CD1c-positive myeloid dendritic cell (primary cell): ENCODE results near the gene CDKN3.
"Not testable (repeated sequence)": the region's sequence is repeated elsewhere in the genome, so short reads cannot be mapped to it uniquely, and the experiment has no call there.

Experiments
- DNase-seq: peaks from one replicate; pipeline ENCODE4 v3.0.0-alpha.2; 2016; ENCODE audit errors: extremely low spot score

Gene CDKN3

GRCh38 chr14:54424479-54424901 is 27.7 kb downstream of the CDKN3 start:
- no peak for DNase-seq

DNA sequence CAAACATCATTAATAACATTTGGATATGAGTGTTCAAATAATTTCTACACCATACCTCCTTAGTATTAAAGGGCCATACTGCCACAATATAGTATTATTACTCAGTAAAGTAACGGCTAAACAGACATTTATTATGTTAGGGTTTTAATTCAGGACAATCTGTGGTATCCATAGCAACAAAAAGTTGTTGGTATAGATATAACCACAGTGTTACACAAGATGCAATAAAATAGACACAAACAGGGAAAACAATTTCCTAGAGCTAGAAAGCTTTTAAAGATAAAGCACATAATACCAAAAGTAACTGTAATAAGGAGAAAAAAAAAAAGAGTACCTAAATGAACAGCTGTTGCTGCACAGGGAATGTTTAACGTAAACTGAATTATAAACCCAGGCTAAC is 28.3 kb downstream of the CDKN3 start:
- no peak for DNase-seq

DNA sequence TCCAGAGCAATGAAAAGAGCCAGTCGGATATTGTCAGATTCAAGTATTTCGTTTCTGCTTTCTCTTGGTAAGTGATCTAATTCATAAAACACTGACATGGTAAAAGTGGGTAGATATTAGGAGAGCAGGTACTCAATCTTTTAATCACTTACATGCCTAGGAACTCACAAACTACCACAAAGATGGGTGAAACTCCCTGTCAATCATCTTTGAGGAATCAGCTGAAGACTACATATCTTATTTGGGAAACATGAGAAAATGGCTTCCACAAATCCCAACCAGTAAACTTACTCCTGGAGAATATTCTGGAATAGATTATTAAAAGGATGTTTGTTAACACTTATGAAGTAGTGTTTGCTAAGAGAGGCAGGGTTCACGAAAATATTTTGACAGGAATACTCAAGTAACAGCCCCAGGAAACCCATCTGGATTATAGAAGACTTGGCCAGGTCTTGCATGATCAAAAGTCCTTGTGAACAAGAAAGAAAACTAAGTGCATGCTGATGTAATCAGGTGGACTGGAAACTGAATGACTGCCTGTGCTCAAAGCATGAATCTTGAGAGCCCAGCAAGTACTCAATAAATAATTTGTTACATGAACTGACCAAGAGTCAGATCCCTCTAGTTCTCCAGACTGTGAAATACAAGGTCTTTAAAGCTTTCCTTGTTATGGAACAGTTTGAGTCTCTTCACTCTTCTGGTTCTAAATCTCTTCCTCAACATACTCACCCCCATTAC is 28.9 kb downstream of the CDKN3 start:
- DNase-seq, result no peak

GRCh38 chr14:54427871-54428270 is 31.1 kb downstream of the CDKN3 start:
- no peak for DNase-seq

DNA sequence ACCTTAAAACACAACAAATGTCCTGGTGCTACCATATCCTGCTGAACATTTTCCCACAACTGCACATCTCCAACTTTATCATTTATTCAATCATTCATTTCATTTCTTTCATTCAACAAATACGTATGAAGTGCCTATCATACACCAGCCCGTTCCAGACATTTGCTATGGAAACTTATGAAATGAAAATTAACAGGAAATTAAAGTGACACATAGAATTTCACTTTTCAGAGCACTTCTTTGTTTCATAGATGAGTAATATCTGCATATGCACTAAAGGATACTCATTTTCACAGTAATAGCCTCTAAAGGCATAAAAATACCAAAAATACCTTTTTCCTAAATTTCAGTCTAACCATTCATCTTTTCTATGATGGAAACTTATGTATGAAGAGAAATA is 31.7 kb downstream of the CDKN3 start:
- DNase-seq, result no peak

DNA sequence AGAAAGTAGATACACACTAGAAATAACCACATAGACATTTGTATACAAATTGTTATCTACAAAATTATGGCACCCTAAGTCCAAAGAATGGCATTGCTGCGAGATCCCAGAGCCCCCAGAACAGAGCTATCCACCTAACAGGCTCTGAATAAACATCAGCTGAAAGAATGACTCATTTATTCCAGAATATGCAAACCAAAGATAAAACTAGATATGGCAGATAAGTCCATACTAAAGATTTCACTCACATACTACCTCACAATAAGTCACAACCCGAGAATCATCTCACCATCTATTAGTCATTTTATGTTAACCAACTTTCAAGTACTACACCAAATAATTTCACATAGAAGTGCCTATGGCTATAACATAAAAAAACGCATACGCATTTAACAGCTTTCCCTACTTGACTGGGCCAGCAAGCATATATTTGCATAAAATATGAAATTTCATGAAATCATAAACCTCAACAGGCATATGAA is 38.7 kb downstream of the CDKN3 start:
- no peak for DNase-seq

- DNase-seq, result not testable (repeated sequence)
Measured at GRCh38 chr14:54437954-54438353, 41.1 kb downstream of the CDKN3 start.

GRCh38 chr14:54438703-54439102 is 41.9 kb downstream of the CDKN3 start:
- DNase-seq, result no peak

GRCh38 chr14:54440037-54440436 is 43.2 kb downstream of the CDKN3 start:
- no peak for DNase-seq

DNA sequence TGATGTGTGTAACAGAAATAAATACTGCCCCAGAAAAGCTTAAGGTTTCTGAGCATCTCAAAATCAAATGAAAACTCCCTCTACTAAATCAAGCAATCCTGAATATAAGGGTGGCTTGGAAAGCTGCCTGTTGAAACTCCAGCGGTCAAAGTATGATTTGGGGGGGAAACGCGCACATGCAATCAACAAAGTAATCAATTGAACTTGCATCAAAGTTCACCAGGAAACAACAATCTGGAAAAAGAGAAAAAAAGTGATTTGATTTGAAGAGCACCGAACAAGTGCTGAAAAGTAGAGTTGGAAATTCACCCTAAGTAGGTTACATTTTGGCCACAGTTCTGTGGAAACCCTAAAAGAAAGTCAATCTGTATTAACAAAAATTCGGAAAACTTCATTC is 43.7 kb downstream of the CDKN3 start:
- DNase-seq, result no peak

- peak; percentile 97 for DNase-seq
Measured at GRCh38 chr14:54440873-54441868, 44.4 kb downstream of the CDKN3 start, which contains the start of gene CNIH1. Gene CNIH1, minus strand, starts transcription at chr14:54441374. Its CDS starts 47 bp downstream, at chr14:54441327.

- not testable (repeated sequence) for DNase-seq
Measured at GRCh38 chr14:54442961-54443360, 46.2 kb downstream of the CDKN3 start.

GRCh38 chr14:54443981-54444380 is 47.2 kb downstream of the CDKN3 start:
- DNase-seq, result no peak

DNA sequence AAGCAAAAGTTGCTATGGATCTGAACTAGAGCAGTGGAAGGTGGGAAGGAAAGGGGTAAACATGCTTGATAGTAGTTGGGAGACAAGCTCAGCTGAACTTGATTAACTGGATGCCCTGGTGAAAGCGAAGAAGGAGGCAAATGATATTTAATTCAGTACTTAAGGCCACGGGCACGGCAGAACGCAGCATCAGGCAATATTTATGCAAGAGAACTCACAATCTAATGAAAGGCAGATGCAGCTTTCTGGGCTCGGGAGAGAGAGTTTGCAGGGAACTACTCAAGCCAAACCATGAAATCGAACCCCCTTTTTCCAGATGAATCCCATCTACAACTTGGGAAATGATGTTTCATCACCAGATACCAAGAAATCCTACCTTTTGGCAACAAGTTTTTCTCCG is 47.9 kb downstream of the CDKN3 start:
- DNase-seq, result no peak

- no peak for DNase-seq
Measured at GRCh38 chr14:54446161-54446693, 49.4 kb downstream of the CDKN3 start.

DNA sequence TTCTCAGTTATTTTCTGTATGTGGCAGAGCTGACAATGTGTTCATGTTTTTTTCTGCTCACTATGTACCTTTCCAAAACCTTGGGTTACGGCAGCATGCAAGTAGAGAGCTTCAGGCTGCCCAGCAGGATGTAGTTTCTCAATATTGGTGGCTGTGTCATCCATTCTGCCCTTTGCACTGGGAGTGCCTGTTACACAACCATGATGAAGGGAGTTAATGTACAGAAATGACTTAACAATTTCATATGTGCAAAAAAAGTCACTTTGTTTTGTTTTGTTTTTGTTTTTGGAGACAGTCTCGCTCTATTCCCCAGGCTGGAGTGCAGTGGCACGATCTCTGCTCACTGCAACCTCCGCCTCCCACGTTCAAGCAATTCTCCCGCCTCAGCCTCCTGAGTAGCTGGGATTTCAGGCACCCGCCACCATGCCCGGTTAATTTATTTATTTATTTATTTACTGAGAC is 50.5 kb downstream of the CDKN3 start:
- DNase-seq, result peak; percentile 92

DNA sequence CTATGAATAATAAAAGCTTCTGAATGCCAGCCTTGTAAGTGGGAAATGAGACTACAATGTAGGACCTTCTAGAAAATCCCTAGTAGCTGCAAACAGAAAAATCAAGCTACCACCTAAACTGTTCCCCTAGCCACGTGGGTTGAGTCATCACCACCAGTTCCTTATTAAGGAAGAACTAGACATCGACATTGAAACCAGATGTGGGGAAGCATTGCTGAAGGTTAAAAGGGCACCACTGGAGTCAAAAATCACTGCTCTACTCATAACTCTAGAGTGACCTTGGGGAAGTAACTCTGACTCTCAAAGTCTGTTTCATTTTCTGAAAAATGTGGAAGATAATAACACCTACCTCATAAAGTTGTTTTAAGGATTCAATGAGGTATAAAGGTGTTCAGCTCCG is 53.7 kb downstream of the CDKN3 start:
- peak; percentile 93 for DNase-seq

GRCh38 chr14:54451121-54451601 is 54.4 kb downstream of the CDKN3 start:
- DNase-seq, result peak; percentile 43

DNA sequence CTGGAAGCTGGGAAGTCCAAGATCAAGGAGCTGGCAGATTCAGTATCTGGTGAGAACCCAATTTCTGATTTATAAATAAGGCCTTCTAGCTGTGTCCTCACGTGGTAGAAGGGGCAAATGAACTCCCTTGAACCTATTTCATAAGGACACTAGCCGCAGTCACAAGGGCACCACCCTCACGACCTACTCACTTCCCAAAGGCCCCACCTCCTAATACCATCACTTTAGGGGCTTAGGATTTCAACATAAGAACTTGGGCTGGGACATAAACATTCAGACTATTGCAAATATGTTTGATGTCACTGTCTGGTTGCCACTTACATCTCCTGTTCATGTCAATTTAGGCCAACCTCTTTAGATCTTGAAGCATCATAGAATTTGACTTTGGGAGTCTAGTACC is 55.2 kb downstream of the CDKN3 start:
- peak; percentile 31 for DNase-seq

- DNase-seq, result no peak
Measured at GRCh38 chr14:54453252-54453651, 56.4 kb downstream of the CDKN3 start.

GRCh38 chr14:54453990-54454389 is 57.2 kb downstream of the CDKN3 start:
- DNase-seq, result not testable (repeated sequence)

GRCh38 chr14:54455363-54455762 is 58.6 kb downstream of the CDKN3 start:
- no peak for DNase-seq
